KOPT-K1 (cell line): ENCODE results near the gene COL21A1.
"Not testable (repeated sequence)": the region's sequence is repeated elsewhere in the genome, so short reads cannot be mapped to it uniquely, and the experiment has no call there.

Experiments used
- H3K27ac ChIP-seq: fragments of 200-600 bp; sonication (generic); 2 replicates; pipeline ENCODE4 v1.5.1; 2016; ENCODE audit warnings: antibody characterized with exemption, mild to moderate bottlenecking, low read depth, low read length; ENCODE audit not compliant: poor library complexity, severe bottlenecking
- H3K36me3 ChIP-seq: fragments of 200-600 bp; sonication (generic); 2 replicates; pipeline ENCODE4 v1.5.1; 2017; ENCODE audit warnings: antibody characterized with exemption, mild to moderate bottlenecking, low read length, moderate library complexity; ENCODE audit not compliant: insufficient read depth
- H3K9me3 ChIP-seq: fragments of 200-600 bp; sonication (generic); 2 replicates; pipeline ENCODE4 v1.5.1; 2017; ENCODE audit warnings: antibody characterized with exemption, low read length, mild to moderate bottlenecking; ENCODE audit not compliant: insufficient read depth, poor library complexity, severe bottlenecking

Gene COL21A1

DNA sequence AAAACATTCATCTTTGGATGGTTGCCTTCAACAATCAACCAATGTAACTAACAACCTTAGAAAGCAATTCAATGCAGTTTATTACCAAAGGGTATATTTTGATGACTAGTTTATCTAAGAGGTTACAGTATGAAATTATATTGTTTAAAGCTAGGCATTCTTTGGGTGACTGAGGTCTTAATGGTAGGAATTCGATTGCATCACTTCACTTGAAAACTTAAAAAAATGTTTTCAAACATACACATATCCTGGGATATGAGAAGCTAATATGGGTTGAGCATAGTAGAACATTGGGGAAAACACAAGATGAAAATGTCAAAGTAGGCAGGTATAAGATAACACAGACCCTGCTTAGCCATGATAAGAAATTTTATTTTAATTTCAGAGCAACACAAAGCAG is 227.4 kb downstream of the COL21A1 start:
- no peaks in the 10 kb centered on the region for H3K36me3 ChIP-seq
- H3K27ac ChIP-seq: no peak overlapping the region
- H3K9me3 ChIP-seq: no peaks in the 10 kb centered on the region

DNA sequence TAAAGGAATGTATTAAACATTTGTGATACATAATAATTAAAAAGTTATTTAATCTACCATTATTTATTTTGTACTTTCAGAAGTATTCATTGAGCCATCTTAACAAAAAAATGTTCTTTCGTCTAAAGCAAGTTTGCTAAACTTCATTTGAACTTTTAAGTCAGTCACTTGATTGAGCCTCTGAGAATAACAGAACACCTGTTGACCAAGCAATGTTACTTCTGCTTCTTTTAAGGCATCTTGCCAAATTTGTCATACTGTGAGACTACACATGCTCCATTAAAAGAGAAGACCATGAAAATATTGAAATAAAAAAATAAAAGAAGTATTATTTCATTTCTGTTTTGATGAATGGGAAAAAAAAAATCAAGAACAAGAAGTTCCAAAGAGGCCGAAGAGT is 230.2 kb downstream of the COL21A1 start:
- Histone ChIP-seq H3K36me3 (no peaks in the 10 kb centered on the region), H3K27ac (no peak overlapping the region), H3K9me3 (no peaks in the 10 kb centered on the region)

DNA sequence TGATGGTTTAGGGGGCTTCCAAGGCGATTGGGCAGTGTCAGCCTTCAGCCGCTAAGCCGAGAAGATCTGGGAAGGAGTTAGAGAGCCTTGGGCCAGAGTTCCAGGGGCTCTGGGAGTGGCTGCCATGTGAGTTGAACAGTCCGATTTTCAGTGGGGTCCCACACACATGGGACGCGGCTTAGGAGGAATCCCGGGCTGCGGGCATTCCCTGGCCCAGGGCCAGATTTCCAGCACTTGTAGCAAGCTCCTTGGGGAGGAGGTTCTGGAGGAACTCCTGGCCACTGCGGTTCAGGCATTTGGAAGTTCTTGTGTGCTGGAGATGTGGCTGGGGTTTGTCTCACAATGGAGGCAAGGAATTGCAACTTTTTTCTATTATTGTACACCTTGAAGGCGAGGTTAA is 233.3 kb downstream of the COL21A1 start:
- not testable (repeated sequence) for H3K36me3 ChIP-seq, H3K27ac ChIP-seq, H3K9me3 ChIP-seq

- Histone ChIP-seq H3K36me3 (no peaks in the 10 kb centered on the region), H3K9me3 (no peaks in the 10 kb centered on the region), H3K27ac (no peak overlapping the region)
Observed at GRCh38 chr6:56009636-56010035, 237.7 kb downstream of the COL21A1 start.
